GM21381 (cell line): ENCODE measurements around the gene VPS13D.
"Not testable (repeated sequence)": the region's sequence is repeated elsewhere in the genome, so short reads cannot be mapped to it uniquely, and the experiment has no call there.

Experiments used
- ATAC-seq: cut with Tn5 transposase; IDR thresholded peaks from one replicate; pipeline ENCODE4 v1.9.1; 2021; ENCODE audit warnings: mild to moderate bottlenecking, moderate library complexity; ENCODE audit not compliant: unreplicated experiment

The VPS13D gene

GRCh38 chr1:12462586-12462985 lies 232.8 kb downstream of the VPS13D start:
- ATAC-seq: no peak

GRCh38 chr1:12464045-12464461 lies 234.2 kb downstream of the VPS13D start:
- no peak for ATAC-seq

- no peak for ATAC-seq
These were observed 234.8 kb downstream of the VPS13D start for GRCh38 chr1:12464598-12465056.

- no peak for ATAC-seq
These were observed 235.3 kb downstream of the VPS13D start for GRCh38 chr1:12465126-12465525.

GRCh38 chr1:12466816-12467215 lies 237.0 kb downstream of the VPS13D start:
- ATAC-seq: no peak

- no peak for ATAC-seq
These were observed 237.9 kb downstream of the VPS13D start for GRCh38 chr1:12467570-12468286.

- ATAC-seq: no peak
These were observed 238.5 kb downstream of the VPS13D start for GRCh38 chr1:12468323-12468722.

GRCh38 chr1:12469493-12469892 lies 239.7 kb downstream of the VPS13D start:
- no peak for ATAC-seq

GRCh38 chr1:12469990-12470389 lies 240.2 kb downstream of the VPS13D start:
- ATAC-seq: no peak

GRCh38 chr1:12470916-12471315 lies 241.1 kb downstream of the VPS13D start:
- ATAC-seq: not testable (repeated sequence)

GRCh38 chr1:12472156-12472797 lies 242.4 kb downstream of the VPS13D start:
- no peak for ATAC-seq

GRCh38 chr1:12472798-12473551 lies 243.1 kb downstream of the VPS13D start:
- ATAC-seq: no peak

- no peak for ATAC-seq
These were observed 243.9 kb downstream of the VPS13D start for GRCh38 chr1:12473596-12474362.

GRCh38 chr1:12475101-12475500 lies 245.3 kb downstream of the VPS13D start:
- no peak for ATAC-seq

- ATAC-seq: no peak
These were observed 245.7 kb downstream of the VPS13D start for GRCh38 chr1:12475530-12475934.

GRCh38 chr1:12475947-12476346 lies 246.1 kb downstream of the VPS13D start:
- ATAC-seq: no peak

GRCh38 chr1:12477314-12477713 lies 247.5 kb downstream of the VPS13D start:
- ATAC-seq: no peak

GRCh38 chr1:12477936-12478611 lies 248.2 kb downstream of the VPS13D start:
- no peak for ATAC-seq

GRCh38 chr1:12478612-12478985 lies 248.8 kb downstream of the VPS13D start:
- no peak for ATAC-seq

- no peak for ATAC-seq
These were observed 249.5 kb downstream of the VPS13D start for GRCh38 chr1:12479311-12479710.
